ENCODE data around the gene CRYBB3. TPM values are rescaled to one million over a fixed set of nuclear protein-coding genes. Genes with fewer than 3 reads are reported as not detected.

The CRYBB3 gene
- total and polyA plus RNA-seq, 2 donors (not counting 1 experiment from before 2014, with no cell fraction given) = not detected

DNA sequence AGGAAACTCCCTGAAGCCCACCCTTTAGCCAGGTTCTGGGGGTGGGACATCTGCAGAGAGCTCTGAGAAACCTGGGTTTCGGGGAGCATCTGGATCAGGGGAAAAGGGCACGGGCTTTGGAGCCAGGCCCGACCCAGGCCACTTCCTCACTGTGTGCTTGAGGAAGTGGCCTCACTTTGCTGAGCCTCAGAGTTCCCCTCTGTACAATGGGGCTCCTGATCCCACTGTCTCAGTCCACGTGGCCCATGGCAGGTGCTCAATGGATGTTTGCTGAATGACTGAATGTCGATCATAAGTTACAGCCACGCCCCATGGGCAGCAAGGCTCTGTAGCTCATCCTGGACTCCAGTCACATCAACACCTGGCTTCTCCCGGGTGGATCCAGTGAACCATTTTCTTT is 1.3 kb downstream of the CRYBB3 start:
- Histone ChIP-seq H3K4me1 (ENCODE audit: control insufficient read depth, extremely low read depth, insufficient read depth, low read length) (no peaks in the 10 kb centered on the region), H3K9me3 (ENCODE audit: control insufficient read depth, insufficient read depth, low read depth, low read length) (no peaks in the 10 kb centered on the region), H4K20me1 (ENCODE audit: control insufficient read depth, extremely low read depth, insufficient read depth, low read length) (no peaks in the 10 kb centered on the region), H3K9ac (ENCODE audit: insufficient read depth, low read length) (no peak overlapping the region), H3K27ac (ENCODE audit: insufficient read depth, low read length) (no peak overlapping the region), H3K27me3 (ENCODE audit: control insufficient read depth, insufficient read depth, low read length) (no peaks in the 10 kb centered on the region), H3K4me2 (ENCODE audit: extremely low read depth, insufficient read depth, low read length) (no peak overlapping the region), H3K36me3 (ENCODE audit: control insufficient read depth, insufficient read depth, low read length) (no peaks in the 10 kb centered on the region), H2AFZ (ENCODE audit: low read length) (no peak overlapping the region), H3K4me3 (replicated peaks in 1 of 4; ENCODE audit: control extremely low read depth in 1 of 4, insufficient read depth in 1 of 4, low read depth in 3 of 4, low read length in 4 of 4) (no peak overlapping the region), H3K79me2 (ENCODE audit: control insufficient read depth, insufficient read depth, low read length) (no peaks in the 10 kb centered on the region)
- no peak for DNase-seq (ENCODE audit: low read depth in 2 of 2)
- TF ChIP-seq EZH2 (IDR thresholded peaks at IDR 0.05; ENCODE audit: low read length, missing control alignments) = no peak

DNA sequence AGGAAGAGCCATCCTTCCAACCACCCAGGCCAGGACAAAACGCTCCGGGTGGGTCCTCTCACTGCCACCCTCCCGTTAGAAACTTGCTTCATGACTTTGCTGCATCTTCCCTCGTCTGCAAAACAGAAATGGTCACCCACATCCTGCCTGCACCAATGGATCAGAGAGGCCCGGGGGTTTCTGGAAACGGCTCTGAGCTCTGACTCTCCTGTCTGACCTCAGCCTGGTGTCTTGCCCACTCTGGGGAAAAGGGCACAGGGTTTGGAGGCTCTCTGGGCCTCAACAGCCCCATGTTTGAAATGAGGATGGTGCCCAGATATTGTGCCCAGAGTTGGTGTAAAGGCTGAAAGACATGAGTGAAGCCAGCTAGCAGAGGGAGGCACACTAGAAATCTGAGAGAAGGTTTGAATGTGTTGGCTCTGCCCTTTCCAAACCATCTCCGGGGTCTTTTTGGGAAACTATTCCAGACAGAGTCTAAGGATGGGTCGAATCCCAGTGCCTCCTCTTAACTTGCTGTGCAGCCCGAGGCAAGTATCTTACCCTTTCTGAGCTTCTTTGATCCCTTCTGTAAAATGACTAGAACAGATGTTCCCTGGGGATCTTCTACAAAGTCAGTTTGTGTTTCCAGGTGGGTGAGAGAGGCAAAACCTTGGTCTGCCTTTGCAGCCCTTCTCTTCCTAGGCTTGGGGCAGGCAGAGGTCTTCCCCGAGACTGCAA is 2.1 kb downstream of the CRYBB3 start:
- Histone ChIP-seq H3K9me3 (ENCODE audit: control insufficient read depth, insufficient read depth, low read depth, low read length) (no peaks in the 10 kb centered on the region), H3K36me3 (ENCODE audit: control insufficient read depth, insufficient read depth, low read length) (no peaks in the 10 kb centered on the region), H3K79me2 (ENCODE audit: control insufficient read depth, insufficient read depth, low read length) (no peaks in the 10 kb centered on the region), H3K4me3 (replicated peaks in 1 of 4; ENCODE audit: control extremely low read depth in 1 of 4, insufficient read depth in 1 of 4, low read depth in 3 of 4, low read length in 4 of 4) (no peak overlapping the region), H2AFZ (ENCODE audit: low read length) (no peak overlapping the region), H3K27ac (ENCODE audit: insufficient read depth, low read length) (no peak overlapping the region), H3K4me1 (ENCODE audit: control insufficient read depth, extremely low read depth, insufficient read depth, low read length) (no peaks in the 10 kb centered on the region), H3K9ac (ENCODE audit: insufficient read depth, low read length) (no peak overlapping the region), H3K4me2 (ENCODE audit: extremely low read depth, insufficient read depth, low read length) (no peak overlapping the region), H3K27me3 (ENCODE audit: control insufficient read depth, insufficient read depth, low read length) (no peaks in the 10 kb centered on the region), H4K20me1 (ENCODE audit: control insufficient read depth, extremely low read depth, insufficient read depth, low read length) (no peaks in the 10 kb centered on the region)
- no peak for DNase-seq (ENCODE audit: low read depth in 2 of 2)
- no peak for TF ChIP-seq EZH2 (IDR thresholded peaks at IDR 0.05; ENCODE audit: low read length, missing control alignments)
- TF ChIP-seq, protein P1, sequence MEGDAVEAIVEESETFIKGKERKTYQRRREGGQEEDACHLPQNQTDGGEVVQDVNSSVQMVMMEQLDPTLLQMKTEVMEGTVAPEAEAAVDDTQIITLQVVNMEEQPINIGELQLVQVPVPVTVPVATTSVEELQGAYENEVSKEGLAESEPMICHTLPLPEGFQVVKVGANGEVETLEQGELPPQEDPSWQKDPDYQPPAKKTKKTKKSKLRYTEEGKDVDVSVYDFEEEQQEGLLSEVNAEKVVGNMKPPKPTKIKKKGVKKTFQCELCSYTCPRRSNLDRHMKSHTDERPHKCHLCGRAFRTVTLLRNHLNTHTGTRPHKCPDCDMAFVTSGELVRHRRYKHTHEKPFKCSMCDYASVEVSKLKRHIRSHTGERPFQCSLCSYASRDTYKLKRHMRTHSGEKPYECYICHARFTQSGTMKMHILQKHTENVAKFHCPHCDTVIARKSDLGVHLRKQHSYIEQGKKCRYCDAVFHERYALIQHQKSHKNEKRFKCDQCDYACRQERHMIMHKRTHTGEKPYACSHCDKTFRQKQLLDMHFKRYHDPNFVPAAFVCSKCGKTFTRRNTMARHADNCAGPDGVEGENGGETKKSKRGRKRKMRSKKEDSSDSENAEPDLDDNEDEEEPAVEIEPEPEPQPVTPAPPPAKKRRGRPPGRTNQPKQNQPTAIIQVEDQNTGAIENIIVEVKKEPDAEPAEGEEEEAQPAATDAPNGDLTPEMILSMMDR (conservative IDR thresholded peaks at IDR 0.05 in 1 of 2, IDR thresholded peaks at IDR 0.05 in 1 of 2; ENCODE audit: low read depth in 1 of 2, low read length in 2 of 2) = no peak

DNA sequence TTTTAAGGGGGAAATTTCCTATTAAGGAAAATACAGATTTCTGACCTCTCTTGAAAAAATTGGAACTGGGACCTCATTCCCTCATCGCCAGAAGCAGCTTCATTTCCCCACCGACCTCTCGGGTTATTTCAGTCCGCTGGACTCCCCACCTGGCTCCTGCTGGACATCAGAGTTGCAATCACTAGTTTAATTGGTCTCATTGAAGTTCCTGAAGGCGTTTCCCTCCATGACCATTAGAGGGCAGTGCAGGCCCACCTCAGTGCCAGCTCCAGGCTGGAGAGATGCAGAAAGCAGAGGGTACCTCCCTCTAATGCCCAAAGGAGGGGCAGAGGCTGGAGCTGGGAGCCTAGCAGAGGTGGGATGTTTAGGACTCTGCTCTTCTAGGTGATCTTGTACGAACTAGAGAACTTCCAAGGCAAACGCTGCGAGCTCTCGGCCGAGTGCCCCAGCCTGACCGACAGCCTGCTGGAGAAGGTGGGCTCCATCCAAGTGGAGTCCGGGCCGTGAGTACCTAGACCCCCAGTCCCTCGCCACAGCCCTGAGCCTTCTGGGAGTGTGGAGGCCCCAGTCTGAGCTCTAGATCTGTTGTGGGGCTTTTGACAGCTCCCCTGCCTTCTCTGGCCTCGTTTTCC is 2.7 kb downstream of the CRYBB3 start:
- H3K4me3 ChIP-seq (replicated peaks in 1 of 4; ENCODE audit: control extremely low read depth in 1 of 4, insufficient read depth in 1 of 4, low read depth in 3 of 4, low read length in 4 of 4) = no peak overlapping the region
- no peak overlapping the region for H2AFZ ChIP-seq (ENCODE audit: low read length)
- H3K27me3 ChIP-seq (ENCODE audit: control insufficient read depth, insufficient read depth, low read length) = no peaks in the 10 kb centered on the region
- no peaks in the 10 kb centered on the region for H3K79me2 ChIP-seq (ENCODE audit: control insufficient read depth, insufficient read depth, low read length)
- H3K9me3 ChIP-seq (ENCODE audit: control insufficient read depth, insufficient read depth, low read depth, low read length) = no peaks in the 10 kb centered on the region
- H3K27ac ChIP-seq (ENCODE audit: insufficient read depth, low read length) = no peak overlapping the region
- DNase-seq (ENCODE audit: low read depth in 2 of 2) = peak; percentile 28 to 56
- TF ChIP-seq, protein P1 (conservative IDR thresholded peaks at IDR 0.05 in 1 of 2, IDR thresholded peaks at IDR 0.05 in 1 of 2; ENCODE audit: low read depth in 1 of 2, low read length in 2 of 2) = peak; percentile 89 to 96
- TF ChIP-seq EZH2 (IDR thresholded peaks at IDR 0.05; ENCODE audit: low read length, missing control alignments) = no peak
- H3K4me2 ChIP-seq (ENCODE audit: extremely low read depth, insufficient read depth, low read length) = no peak overlapping the region
- no peaks in the 10 kb centered on the region for H3K4me1 ChIP-seq (ENCODE audit: control insufficient read depth, extremely low read depth, insufficient read depth, low read length)
- no peaks in the 10 kb centered on the region for H4K20me1 ChIP-seq (ENCODE audit: control insufficient read depth, extremely low read depth, insufficient read depth, low read length)
- H3K36me3 ChIP-seq (ENCODE audit: control insufficient read depth, insufficient read depth, low read length) = no peaks in the 10 kb centered on the region
- no peak overlapping the region for H3K9ac ChIP-seq (ENCODE audit: insufficient read depth, low read length)
